ENCODE data around the gene TTC12.

- TF ChIP-seq POLR2A (IDR thresholded peaks at IDR 0.05) (no peak), CTCF (IDR thresholded peaks at IDR 0.05) (no peak)
These were observed 79.2 kb downstream of the TTC12 start for GRCh38 chr11:113393501-113393985.

All from adrenal gland (tissue), 5 donors.